Uterus (tissue), 2 donors: Measurements from ENCODE around the gene TBXAS1.

Experiments
- CTCF ChIP-seq, 4 experiments: fragments of 200-600 bp in 2 of 4; fragments of 450-650 bp in 2 of 4; sonication (generic) in 2 of 4; IDR thresholded peaks; one replicate each; pipeline ENCODE4 v1.5.1; 2016 to 2019; ENCODE audit warnings: antibody characterized with exemption in 4 of 4, mild to moderate bottlenecking in 2 of 4, moderate library complexity in 1 of 4
- POLR2A ChIP-seq, 2 donors: fragments of 450-650 bp; IDR thresholded peaks; one replicate each; pipeline ENCODE4 v1.6.1; 2016; ENCODE audit warnings: antibody characterized with exemption in 2 of 2, mild to moderate bottlenecking in 1 of 2, moderate library complexity in 1 of 2

- TF ChIP-seq CTCF (IDR thresholded peaks at IDR 0.05) = no peak
- no peak for TF ChIP-seq POLR2A (IDR thresholded peaks at IDR 0.05)
Observed at GRCh38 chr7:139896288-139896687, 67.2 kb downstream of the TBXAS1 start.
